HG03039 (cell line): ENCODE data around the gene DMAC2.
"Not testable (repeated sequence)": the region's sequence is repeated elsewhere in the genome, so short reads cannot be mapped to it uniquely, and the experiment has no call there.

Source experiments
- ATAC-seq: cut with Tn5 transposase; IDR thresholded peaks from one replicate; pipeline ENCODE4 v1.9.1; 2021; ENCODE audit warnings: mild to moderate bottlenecking, moderate library complexity; ENCODE audit not compliant: unreplicated experiment

The DMAC2 gene

GRCh38 chr19:41443813-41444455 lies 4.2 kb upstream of the DMAC2 start:
- no peak for ATAC-seq

GRCh38 chr19:41442473-41443355 lies 3.0 kb upstream of the DMAC2 start, which contains the start of gene ERICH4:
ERICH4 (plus strand) TSS chr19:41443156; CDS start chr19:41443170, 14 bp downstream.
- no peak for ATAC-seq

DNA sequence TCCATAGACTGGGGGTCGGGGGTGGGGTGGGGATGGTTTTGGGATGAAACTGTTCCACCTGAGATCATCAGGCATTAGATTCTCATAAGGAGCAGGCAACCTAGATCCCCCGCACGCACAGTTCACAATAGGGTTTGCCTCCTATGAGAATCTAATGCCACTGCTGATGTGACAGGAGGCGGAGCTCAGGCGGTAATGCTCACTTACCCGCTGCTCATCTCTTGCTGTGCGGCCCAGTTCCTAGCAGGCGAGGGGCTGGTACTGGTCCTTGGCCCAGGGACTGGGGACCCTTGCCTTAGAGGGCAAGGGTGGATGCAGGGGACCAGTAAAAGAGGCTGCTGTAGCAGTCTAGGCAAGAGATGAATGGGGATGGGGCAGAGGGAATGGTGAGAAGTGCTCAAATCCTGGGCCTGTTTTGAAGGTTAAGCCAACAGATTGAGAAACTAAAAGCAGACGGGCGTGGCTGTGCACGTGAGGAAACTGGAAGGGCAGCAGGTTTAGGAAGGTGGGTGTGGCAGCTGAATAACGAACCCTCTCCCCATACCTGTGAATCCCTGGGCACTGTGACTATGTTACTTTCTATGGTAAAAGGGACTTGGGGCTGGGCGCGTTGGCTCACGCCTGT lies 1.7 kb upstream of the DMAC2 start:
- no peak for ATAC-seq

DNA sequence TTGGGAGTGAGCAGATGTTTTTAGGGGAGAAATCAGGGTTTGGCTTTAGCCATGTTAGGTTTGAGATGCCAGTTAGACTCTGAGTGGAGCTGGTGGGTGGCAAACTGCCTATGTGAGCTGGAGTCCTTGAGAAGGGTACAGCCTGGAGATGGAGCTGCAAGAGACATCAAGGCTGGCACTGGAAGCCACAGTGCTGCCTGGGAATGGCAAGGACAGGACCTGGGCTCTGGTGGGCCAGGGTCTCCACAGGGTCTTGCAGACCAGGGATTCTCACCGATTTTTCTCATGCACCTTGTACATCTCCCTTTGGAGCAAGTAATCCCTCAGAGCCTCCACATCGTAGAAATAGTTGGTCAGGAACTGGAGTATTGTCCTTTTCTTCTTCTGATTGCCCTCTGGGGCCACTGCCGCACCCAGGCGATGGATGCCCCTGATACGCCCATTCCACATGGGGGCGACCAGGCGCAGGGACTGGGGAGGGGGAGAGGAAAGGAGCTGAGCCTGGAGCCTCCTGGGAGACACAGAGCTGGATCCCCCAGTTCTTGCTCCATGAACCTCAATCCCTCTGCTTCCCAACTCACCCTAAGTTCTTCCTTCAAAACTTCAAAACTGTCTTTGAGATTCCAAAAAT lies 1.7 kb downstream of the DMAC2 start:
- no peak for ATAC-seq

DNA sequence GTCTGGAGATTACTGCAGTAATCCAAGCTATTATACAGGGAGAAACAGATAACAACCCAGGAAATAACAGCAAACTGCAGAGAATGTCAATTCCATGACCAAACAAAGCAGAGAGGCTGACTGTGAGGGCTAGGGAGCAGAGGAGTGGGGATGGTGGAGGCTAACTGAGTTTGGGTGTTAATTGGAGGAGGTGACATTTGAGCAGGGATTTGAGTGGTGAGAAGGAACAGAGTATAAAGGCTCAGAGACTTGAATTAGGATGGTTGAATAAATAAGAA lies 3.1 kb downstream of the DMAC2 start:
- ATAC-seq = no peak

DNA sequence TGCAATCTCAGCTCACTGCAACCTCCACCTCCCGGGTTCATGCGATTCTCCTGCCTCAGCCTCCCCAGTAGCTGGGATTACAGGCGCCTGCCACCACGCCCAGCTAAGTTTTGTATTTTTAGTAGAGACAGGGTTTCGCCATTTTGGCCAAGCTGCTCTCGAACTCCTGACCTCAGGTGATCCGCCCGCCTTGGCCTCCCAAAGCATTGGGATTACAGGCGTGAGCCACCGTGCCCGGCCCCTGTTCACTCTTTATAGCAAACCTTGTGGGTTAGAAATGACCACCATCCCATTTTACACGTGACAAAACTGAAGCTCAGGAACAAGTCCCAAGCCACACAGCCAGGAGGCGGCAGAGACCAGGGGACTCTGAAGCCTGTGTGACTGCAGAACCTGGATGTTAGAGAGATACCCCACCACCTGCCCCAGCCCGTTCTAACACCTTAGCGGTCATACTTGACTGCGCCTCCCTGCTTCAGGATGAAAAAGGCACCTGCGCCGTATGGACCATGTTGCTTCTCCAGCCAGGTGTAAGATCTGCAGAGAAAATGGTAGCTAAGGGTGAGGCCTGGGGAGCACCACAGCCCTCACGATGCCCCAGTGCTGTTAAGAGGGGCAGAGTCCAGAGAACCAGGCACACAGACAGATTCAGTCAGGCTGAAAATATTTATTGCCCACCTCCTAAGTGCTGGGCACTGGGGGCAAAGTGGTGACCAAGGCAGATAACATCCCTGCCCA lies 3.6 kb downstream of the DMAC2 start:
- ATAC-seq = no peak

DNA sequence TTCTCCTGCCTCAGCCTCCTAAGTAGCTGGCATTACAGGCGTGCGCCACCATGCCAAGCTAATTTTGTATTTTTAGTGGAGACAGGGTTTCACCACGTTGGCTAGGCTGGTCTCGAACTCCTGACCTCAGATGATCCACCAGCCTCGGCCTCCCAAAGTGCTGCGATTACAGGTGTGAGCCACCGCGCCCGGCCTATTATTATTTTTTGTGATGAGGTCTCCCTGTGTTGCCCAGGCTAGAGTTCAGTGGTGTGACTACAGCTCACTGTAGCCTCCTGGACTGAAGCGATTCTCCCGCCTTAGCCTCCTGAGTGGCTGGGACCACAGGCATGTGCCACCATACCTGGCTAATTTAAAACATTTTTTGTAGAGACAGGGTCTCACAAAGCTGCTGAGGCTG lies 4.3 kb downstream of the DMAC2 start:
- ATAC-seq = not testable (repeated sequence)

DNA sequence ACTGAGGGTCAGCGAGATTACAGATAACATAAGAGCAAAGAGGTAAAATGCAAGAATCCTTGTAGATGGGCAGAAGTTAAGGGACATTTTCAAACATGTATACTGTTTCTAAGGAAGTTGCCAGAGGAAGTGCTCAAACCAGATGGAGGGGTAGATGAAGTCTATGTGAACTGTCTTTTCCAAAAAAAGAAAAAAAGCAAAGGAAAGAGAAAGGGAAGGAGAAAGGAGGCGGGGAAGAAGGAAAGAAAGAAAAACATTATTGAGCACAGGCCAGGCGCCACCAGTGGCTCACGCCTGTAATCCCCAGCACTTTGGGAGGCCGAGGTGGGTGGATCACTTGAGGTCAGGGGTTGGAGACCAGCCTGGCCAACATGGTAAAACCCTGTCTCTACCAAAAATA lies 5.3 kb downstream of the DMAC2 start:
- ATAC-seq = no peak

DNA sequence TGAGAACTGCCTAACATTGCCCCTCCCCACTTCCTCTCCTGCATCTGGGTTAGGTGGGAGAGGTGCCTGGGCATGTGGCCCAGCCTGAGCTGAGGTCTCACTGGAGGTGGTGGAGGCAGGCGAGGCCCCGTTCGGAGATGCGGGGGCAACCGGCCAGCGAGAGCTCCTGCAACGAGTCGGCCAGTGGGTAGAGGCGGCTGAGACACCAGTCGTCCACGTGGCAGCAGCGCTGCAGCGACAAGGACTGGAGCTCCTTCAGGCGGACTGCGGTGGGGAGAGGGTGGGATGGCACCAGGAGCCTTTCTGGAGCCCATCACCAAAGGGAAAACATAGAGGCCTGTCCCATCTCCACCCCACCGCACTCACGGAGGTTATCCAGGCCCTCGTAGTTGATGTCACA lies 6.5 kb downstream of the DMAC2 start:
- no peak for ATAC-seq

DNA sequence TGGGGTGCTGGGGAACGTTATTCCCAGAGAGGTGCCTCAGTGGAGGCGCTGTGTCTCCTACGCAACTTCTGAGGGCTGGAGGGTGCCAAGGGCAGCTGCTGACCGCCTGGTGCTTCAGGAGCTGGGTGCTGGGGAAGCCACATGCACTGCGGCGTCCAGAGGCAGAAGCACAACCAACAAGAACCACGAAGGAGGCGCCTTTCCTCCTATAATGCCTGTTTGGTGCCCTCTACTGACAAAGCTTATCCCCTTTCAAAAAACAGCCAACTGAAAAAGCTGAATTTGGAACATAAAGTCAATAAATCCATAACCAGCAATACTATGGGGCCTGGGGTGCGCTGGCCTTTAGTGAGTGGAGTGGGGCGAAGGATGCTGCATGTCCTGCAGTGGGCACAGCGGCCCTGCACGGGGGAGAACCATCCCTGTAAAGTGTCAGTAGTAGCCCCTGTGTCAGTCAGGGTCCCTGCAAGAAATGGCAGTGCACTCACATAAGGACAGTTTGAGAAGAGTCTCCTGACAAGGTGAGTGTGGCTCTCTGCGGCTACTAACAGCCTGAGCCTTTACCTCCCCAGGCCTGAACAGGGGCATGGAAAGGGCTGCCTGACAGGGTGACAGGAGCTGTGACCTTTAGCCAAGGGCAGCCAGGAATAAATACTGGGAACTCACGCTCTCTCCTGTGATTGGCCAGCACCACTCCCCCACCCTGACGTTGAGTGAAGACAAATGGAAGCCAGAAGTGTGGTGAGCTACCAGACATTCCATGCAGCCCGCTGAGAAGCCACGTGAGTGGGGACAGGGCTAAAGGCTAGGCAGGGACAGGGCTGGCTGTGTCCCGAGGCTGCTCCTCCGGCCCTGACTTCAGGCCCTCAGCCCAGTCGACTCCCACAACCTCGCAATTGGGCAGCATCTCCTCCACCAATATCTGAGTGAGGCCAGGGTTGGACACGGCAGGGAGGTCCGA lies 8.0 kb downstream of the DMAC2 start:
- no peak for ATAC-seq

- no peak for ATAC-seq
Observed at GRCh38 chr19:41430922-41431321, 8.8 kb downstream of the DMAC2 start.

- ATAC-seq = no peak
Observed at GRCh38 chr19:41428481-41428859, 11.2 kb downstream of the DMAC2 start.

- ATAC-seq = no peak
Observed at GRCh38 chr19:41427647-41428480, 11.8 kb downstream of the DMAC2 start.

GRCh38 chr19:41426952-41427646 lies 12.6 kb downstream of the DMAC2 start, which contains the start of gene B3GNT8:
B3GNT8 (minus strand) TSS chr19:41427374; CDS start chr19:41426778, 596 bp downstream.
- ATAC-seq = no peak

GRCh38 chr19:41426116-41426841 lies 13.4 kb downstream of the DMAC2 start:
- ATAC-seq = no peak

DNA sequence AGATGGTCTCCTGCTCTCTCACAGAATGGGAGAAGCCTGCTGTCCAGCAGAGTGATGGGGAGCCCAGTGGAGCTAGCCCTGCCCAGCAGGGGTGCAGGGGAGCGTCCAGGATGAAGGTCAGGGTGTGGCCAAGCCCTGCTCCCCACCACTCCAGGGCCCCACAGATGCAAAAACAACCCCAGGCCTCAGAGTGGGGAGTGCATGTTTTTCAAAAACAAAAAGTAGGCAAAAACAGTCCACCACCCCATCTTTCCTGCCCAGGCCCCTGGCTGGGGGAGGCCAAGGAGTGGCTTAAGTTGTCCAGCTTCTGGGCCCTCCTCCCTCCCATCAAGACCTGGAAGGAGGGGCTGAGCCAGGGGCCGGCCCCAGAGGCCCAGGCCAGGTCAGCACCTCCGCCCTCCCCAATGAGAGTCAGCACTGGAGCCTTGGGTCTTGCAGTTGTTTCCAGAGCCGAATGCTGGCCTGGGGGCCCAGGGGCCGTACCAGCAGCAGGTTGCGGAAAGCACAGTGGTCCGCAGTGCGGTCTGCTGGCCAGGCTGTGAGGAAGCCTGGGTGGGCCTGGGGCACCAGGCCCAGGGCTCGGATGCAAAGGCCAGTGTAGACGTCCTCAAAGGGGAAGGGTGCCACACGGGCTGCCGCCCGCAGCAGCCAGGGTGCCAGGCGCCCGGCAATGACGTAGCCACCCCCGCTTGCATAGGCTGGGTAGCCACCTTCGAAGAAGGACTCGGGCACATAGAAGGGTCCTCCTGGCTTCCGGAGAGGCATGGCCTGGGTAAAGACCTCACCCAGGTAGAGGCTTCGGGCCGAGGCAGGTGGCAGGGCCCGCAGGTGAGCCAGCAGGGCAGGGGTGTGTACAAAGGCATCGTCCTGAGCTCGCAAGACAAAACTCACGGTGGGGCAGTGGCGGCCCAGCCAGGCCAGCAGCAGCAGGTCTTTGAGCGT lies 14.3 kb downstream of the DMAC2 start:
- no peak for ATAC-seq
